ENCODE measurements around the gene KCNQ1. TPM values are rescaled to one million over a fixed set of nuclear protein-coding genes. Genes with fewer than 3 reads are reported as not detected.
A peak's percentile ranks its signal among the peaks of the same experiment; 100 is the strongest.

Gene KCNQ1
- total and polyA plus RNA-seq, 9 of the 15 experiments (the other 6 are each of a cell fraction or from before 2014, with no cell fraction given): 0.44 TPM; not detected in 8

DNA sequence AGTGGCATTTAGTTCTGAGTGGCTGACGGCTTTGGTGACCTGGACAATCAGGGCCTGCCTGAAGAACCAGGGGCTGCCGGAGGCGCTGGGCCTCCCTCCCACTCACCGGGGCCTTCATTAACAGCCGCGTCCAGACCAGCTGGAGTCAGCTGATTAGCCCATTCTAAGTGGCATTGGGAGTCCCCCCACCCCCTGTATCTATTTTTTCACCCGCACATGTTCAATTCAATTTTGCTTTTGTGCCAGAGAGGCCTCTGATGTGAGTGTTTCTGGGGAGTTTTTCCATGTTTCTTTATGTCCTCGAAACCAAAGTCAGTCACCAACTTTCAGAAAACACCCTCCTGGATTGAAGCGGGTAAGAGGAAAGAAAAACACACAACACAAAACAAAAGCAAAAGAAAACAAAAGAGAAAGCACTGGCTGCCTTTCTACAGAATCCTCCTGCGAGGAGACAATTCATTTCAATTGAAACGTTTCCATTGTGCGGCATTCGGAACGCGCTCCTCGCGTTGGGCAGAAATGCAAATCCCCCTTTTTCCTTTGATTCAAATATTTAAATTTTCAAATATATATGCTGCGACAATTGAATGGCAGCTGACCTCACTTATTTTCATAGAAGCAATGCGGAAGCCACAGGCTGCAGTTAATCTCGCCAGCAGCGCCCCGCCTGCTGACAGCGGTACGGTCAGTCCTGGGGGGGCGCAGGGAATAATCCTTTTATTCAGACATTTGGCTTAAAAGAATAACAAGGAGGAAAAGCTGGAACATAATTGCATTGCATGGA is 423.1 kb downstream of the KCNQ1 start (continued):
- TF ChIP-seq POLR2AphosphoS5 (IDR thresholded peaks at IDR 0.05; ENCODE audit: control insufficient read depth, insufficient read depth, low read depth, low read length): peak; percentile 65; the same call in 1 of the 2 replicates
- no peak for TF ChIP-seq HDAC2 (IDR thresholded peaks at IDR 0.05)
- TF ChIP-seq RBM34 (IDR thresholded peaks at IDR 0.05; ENCODE audit: borderline replicate concordance, insufficient read depth, low read length): no peak
- TF ChIP-seq, protein P1, sequence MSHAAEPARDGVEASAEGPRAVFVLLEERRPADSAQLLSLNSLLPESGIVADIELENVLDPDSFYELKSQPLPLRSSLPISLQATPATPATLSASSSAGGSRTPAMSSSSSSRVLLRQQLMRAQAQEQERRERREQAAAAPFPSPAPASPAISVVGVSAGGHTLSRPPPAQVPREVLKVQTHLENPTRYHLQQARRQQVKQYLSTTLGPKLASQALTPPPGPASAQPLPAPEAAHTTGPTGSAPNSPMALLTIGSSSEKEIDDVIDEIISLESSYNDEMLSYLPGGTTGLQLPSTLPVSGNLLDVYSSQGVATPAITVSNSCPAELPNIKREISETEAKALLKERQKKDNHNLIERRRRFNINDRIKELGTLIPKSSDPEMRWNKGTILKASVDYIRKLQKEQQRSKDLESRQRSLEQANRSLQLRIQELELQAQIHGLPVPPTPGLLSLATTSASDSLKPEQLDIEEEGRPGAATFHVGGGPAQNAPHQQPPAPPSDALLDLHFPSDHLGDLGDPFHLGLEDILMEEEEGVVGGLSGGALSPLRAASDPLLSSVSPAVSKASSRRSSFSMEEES (CRISPR knock-in tag; IDR thresholded peaks at IDR 0.05): no peak
- no peak for TF ChIP-seq ZNF583 (CRISPR knock-in tag; IDR thresholded peaks at IDR 0.05)
- no peak for TF ChIP-seq SMAD3 (CRISPR knock-in tag; conservative IDR thresholded peaks at IDR 0.05)
- TF ChIP-seq, protein P2, sequence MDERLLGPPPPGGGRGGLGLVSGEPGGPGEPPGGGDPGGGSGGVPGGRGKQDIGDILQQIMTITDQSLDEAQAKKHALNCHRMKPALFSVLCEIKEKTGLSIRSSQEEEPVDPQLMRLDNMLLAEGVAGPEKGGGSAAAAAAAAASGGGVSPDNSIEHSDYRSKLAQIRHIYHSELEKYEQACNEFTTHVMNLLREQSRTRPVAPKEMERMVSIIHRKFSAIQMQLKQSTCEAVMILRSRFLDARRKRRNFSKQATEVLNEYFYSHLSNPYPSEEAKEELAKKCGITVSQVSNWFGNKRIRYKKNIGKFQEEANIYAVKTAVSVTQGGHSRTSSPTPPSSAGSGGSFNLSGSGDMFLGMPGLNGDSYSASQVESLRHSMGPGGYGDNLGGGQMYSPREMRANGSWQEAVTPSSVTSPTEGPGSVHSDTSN (CRISPR knock-in tag; IDR thresholded peaks at IDR 0.05; ENCODE audit: low read depth): no peak
- TF ChIP-seq, protein P2 (tag; conservative IDR thresholded peaks at IDR 0.05; ENCODE audit: low read depth): peak; percentile 45
- peak; percentile 68; the same call in 1 of the 2 replicates for TF ChIP-seq TEAD4 (IDR thresholded peaks at IDR 0.05; ENCODE audit: low read length)
- TF ChIP-seq TEAD4 (CRISPR knock-in tag; IDR thresholded peaks at IDR 0.05; ENCODE audit: borderline replicate concordance): no peak
- no peak for TF ChIP-seq ZNF507 (tag; conservative IDR thresholded peaks at IDR 0.05)
- no peak for TF ChIP-seq IFI16 (CRISPR knock-in tag; IDR thresholded peaks at IDR 0.05)
- TF ChIP-seq RBM14 (IDR thresholded peaks at IDR 0.05; ENCODE audit: borderline replicate concordance, insufficient read depth, low read depth, low read length): no peak
- no peak for TF ChIP-seq ZC3H4 (CRISPR knock-in tag; IDR thresholded peaks at IDR 0.05; ENCODE audit: borderline replicate concordance)
- TF ChIP-seq ZNF785 (CRISPR knock-in tag; IDR thresholded peaks at IDR 0.05): no peak
- no peak for TF ChIP-seq RBM39 (optimal IDR thresholded peaks at IDR 0.05; ENCODE audit: low read depth, low read length)
- TF ChIP-seq MEIS2 (IDR thresholded peaks at IDR 0.05; ENCODE audit: partially characterized antibody): peak; percentile 57
- TF ChIP-seq SRSF3 (IDR thresholded peaks at IDR 0.05; ENCODE audit: insufficient read depth, low read length): no peak
- TF ChIP-seq, protein P3, sequence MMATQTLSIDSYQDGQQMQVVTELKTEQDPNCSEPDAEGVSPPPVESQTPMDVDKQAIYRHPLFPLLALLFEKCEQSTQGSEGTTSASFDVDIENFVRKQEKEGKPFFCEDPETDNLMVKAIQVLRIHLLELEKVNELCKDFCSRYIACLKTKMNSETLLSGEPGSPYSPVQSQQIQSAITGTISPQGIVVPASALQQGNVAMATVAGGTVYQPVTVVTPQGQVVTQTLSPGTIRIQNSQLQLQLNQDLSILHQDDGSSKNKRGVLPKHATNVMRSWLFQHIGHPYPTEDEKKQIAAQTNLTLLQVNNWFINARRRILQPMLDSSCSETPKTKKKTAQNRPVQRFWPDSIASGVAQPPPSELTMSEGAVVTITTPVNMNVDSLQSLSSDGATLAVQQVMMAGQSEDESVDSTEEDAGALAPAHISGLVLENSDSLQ (IDR thresholded peaks at IDR 0.05): peak; percentile 86
- no peak for TF ChIP-seq POLR2H (tag; IDR thresholded peaks at IDR 0.05; ENCODE audit: low read depth)
- TF ChIP-seq ZFP30 (CRISPR knock-in tag; IDR thresholded peaks at IDR 0.05; ENCODE audit: borderline replicate concordance): no peak
- TF ChIP-seq SOX6 (IDR thresholded peaks at IDR 0.05): peak; percentile 15; the same call in 1 of the 2 replicates
